GM19099 (cell line): Measurements from ENCODE around the gene EFCAB9.
A peak's percentile ranks its signal among the peaks of the same experiment; 100 is the strongest.

Experiments
- POLR2A ChIP-seq: IDR thresholded peaks from 3 replicates; pipeline ENCODE4 v1.6.1; 2011; ENCODE audit warnings: low read depth; ENCODE audit not compliant: insufficient read length; ENCODE audit errors: extremely low read depth

EFCAB9 gene

GRCh38 chr5:172180936-172181335, 13.0 kb upstream of the EFCAB9 start:
- no peak for TF ChIP-seq POLR2A

- no peak for TF ChIP-seq POLR2A
Observed at GRCh38 chr5:172182291-172182690, 11.7 kb upstream of the EFCAB9 start.

- no peak for TF ChIP-seq POLR2A
Observed at GRCh38 chr5:172183881-172184280, 10.1 kb upstream of the EFCAB9 start.

- no peak for TF ChIP-seq POLR2A
Observed at GRCh38 chr5:172185096-172185461, 8.9 kb upstream of the EFCAB9 start.

GRCh38 chr5:172186114-172186695, 7.8 kb upstream of the EFCAB9 start:
- TF ChIP-seq POLR2A = no peak

GRCh38 chr5:172187118-172188032, 6.6 kb upstream of the EFCAB9 start:
- TF ChIP-seq POLR2A = peak; percentile 41

GRCh38 chr5:172188033-172188892, 5.7 kb upstream of the EFCAB9 start, which contains the start of gene STK10:
Gene STK10 (minus strand): TSS chr5:172188224. CDS start chr5:172188042, 182 bp downstream.
- peak; percentile 72 for TF ChIP-seq POLR2A

GRCh38 chr5:172188893-172189692, 4.9 kb upstream of the EFCAB9 start:
- TF ChIP-seq POLR2A = no peak

GRCh38 chr5:172189693-172190296, 4.2 kb upstream of the EFCAB9 start:
- no peak for TF ChIP-seq POLR2A

GRCh38 chr5:172194985-172195774, 1.2 kb downstream of the EFCAB9 start:
- no peak for TF ChIP-seq POLR2A

- TF ChIP-seq POLR2A = no peak
Observed at GRCh38 chr5:172199446-172199845, 5.5 kb downstream of the EFCAB9 start.

- TF ChIP-seq POLR2A = no peak
Observed at GRCh38 chr5:172200476-172200875, 6.5 kb downstream of the EFCAB9 start.

- no peak for TF ChIP-seq POLR2A
Observed at GRCh38 chr5:172207511-172207910, 13.5 kb downstream of the EFCAB9 start.
